NCI-H69 (cell line): Measurements from ENCODE around the gene SPRED2.

Experiments used
- DNase-seq: peaks from one replicate; lab custom pipeline; 2025; lab: John Stamatoyannopoulos, UW

SPRED2 gene

DNA sequence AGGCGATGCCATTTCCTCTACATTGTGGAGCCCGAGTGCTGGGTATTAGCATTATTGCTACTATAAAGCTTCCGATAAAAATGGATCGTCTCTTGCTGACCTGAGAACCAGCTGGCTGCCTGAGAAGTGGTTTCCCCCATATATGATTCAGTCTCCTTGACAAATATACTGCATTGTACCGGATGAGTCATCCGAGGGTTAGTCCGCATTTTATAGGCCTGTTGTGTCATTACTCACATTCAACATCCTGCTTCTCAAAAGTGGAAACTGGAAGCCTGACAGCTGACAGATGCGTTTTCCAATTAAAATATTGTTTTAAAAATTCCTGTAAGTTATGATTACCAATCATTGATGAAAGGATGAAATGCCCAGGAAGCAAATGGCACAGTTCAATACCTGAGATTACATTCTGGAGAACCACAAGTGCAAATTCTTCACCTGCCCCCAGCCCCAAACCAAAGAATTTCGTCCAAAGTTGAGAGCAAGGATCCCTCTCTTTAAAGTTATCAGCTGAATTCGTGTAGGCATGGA lies 65.7 kb downstream of the SPRED2 start:
- DNase-seq = peak; percentile 72

- DNase-seq = no peak
Observed at GRCh38 chr2:65364986-65365733, 67.2 kb downstream of the SPRED2 start.

GRCh38 chr2:65363879-65364666 lies 68.3 kb downstream of the SPRED2 start:
- no peak for DNase-seq

- DNase-seq = no peak
Observed at GRCh38 chr2:65361623-65362022, 70.8 kb downstream of the SPRED2 start.

DNA sequence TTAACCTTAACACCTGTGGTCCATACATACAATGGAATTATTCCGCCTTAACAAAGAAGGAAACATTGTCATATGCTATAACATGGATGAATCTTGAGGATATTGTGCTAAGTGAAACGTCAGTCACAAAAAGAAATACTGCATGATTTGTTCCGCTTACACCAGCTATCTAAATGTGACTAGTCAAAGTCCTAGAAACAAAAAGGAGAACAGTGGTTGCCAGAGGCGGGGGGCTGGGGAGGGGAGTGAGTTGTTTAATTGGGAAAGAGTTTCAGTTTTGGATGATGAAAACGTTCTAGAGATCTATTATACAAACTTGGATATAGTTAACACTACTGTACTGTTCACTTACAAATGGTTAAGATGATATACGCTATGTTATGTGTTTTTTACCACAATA lies 72.0 kb downstream of the SPRED2 start:
- no peak for DNase-seq

DNA sequence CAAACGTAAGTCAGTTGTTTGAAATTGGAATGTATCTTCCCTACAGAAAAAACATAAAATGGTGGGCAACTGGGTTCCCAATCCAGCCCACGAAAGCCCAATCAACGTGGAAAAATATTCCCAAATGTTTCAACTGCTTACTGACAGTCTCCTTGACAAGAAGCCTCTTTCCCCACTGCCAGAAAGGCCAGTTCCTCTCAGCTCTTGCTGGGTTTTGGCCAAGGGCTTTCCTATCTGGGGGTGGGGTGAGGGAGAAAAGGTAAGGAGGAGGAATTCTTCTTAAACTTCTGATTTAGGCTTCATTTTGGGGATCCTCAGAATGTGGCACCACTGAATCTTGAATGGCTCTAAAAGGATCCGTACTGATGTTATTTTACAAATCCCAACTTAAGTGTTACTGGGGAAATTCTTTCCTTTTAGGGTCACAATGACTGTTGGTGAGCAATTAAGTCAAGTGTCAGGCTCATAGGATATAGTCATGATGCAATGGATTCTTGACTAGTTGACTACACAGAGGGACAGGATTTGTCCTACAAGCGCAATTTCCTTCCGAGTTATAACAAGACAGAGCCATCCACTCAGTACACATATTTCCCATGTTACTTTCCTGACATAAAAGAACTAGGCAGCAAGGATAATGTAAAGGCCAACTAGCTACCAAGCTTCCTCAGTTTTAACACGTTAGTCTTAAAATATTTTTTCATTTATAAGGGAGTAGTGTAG lies 73.6 kb downstream of the SPRED2 start:
- no peak for DNase-seq

GRCh38 chr2:65357959-65358294 lies 74.5 kb downstream of the SPRED2 start:
- no peak for DNase-seq

DNA sequence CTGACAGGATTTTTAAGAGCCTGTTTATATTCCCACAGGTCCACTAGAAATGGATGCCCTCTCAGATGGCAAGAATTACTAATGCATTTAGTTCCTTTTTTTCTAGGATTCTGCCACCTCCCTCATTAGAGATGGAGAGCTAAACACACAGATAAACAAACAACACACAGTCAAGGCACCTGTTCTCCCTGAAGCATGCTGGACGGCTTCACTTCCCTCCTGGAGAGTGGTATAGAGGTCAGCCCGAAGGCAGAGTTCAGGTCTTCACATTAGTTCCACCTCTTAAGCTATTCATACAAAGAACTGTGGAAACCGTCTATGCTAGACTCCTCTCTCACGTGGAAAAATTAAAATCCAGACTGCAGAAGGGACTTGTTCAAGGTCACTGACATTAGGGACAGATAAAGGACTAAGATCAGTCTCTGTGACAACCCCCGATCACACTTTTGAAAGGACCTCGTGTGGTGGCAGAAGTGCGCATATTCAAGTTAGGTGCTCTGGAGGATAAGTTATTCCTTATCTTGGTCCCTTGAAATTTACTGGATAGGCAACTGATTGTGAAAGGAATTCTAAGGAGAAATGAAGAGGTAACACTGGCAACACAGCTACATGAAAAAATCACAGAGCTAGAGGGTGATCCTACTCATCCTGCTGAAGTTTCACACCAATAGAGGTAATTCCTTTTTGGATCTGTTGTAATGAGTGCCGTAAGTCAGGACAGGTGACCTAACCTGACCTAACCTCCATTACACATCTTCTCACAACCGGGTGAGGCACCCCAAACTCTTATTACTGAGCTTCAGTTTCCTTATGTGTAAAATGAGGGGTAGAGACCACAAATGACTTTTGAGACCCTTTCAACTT lies 75.1 kb downstream of the SPRED2 start:
- no peak for DNase-seq

- DNase-seq = no peak
Observed at GRCh38 chr2:65355186-65355831, 77.1 kb downstream of the SPRED2 start.

- no peak for DNase-seq
Observed at GRCh38 chr2:65354773-65355172, 77.6 kb downstream of the SPRED2 start.

DNA sequence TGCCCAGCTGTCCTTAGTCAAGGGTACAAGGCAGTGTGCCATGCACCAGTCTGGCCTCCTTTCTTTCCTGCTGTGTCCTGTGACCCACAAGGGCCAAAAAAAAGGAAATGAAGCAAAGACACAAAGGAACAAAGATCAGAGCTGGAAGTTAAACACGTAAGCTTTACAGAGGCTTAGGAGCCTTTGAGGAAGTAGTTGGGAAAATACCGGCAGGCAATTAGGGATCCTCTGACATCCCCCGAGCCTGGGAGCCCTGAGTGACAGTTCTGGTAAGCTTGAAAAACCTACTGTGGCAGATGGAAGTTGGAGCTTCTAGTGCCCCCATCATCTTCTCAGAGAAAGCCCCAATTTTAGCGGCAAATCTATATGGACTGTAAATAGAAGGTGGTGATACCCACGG lies 78.5 kb downstream of the SPRED2 start:
- DNase-seq = peak; percentile 52

GRCh38 chr2:65353046-65353445 lies 79.4 kb downstream of the SPRED2 start:
- peak; percentile 1 for DNase-seq

GRCh38 chr2:65351948-65352595 lies 80.3 kb downstream of the SPRED2 start:
- DNase-seq = no peak

- DNase-seq = no peak
Observed at GRCh38 chr2:65351234-65351947, 81.0 kb downstream of the SPRED2 start.

GRCh38 chr2:65350651-65351056 lies 81.7 kb downstream of the SPRED2 start:
- no peak for DNase-seq

- peak; percentile 82 for DNase-seq
Observed at GRCh38 chr2:65349863-65350262, 82.5 kb downstream of the SPRED2 start.

GRCh38 chr2:65347913-65348312 lies 84.5 kb downstream of the SPRED2 start:
- DNase-seq = no peak

- no peak for DNase-seq
Observed at GRCh38 chr2:65345631-65346030, 86.8 kb downstream of the SPRED2 start.

DNA sequence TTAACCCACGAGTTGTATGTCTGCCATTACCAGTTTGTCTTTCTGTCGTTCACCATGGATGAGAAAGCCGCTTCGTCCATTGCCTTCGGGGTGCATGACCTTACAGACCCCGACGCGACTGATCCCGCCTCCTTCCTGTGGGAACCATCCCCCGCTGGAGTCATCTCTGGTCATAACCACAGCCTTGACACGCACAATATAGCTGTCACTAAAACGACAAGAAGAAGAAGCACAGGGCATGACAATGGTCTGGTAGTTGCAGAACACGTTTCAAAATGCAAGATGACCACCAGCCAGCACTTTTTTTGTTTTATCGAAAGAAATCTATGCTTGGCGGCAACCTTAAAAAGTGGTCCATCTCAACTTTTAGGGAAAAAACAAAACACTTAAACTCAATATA lies 87.7 kb downstream of the SPRED2 start:
- no peak for DNase-seq

GRCh38 chr2:65344182-65344581 lies 88.2 kb downstream of the SPRED2 start:
- no peak for DNase-seq
